ENCODE data around the gene GMPR2.

DNA sequence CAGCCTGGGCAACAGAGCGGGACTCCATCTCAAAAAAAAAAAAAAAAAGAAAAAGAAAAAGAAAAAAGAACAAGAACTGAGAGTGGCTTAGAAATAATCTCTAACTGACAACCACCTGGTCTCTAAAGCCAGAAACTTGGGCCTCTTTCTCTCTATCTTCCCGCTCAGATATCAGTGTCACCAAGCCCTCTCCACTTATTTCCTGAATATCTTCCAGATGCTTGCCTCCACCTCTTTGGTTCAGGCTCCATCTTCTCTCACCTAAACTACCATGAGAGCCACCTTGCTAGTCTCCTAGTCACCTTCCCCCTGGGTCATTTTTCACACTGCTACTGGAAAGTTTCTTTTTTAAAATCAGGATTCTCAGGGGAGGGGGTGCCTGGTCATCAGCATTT, 35.7 kb upstream of the GMPR2 start:
- TF ChIP-seq CTCF (IDR thresholded peaks at IDR 0.05), result no peak
- no peak for TF ChIP-seq POLR2A (IDR thresholded peaks at IDR 0.05)
- no peak for TF ChIP-seq POLR2AphosphoS5 (IDR thresholded peaks at IDR 0.05)

All from upper lobe of left lung (tissue), 4 donors.